NCI-H2196 (cell line): ENCODE data around the gene NOMO2.
"Not testable (repeated sequence)": the region's sequence is repeated elsewhere in the genome, so short reads cannot be mapped to it uniquely, and the experiment has no call there.

Experiments
- DNase-seq: peaks from one replicate; lab custom pipeline; 2025; ENCODE audit not compliant: unreplicated experiment; lab: John Stamatoyannopoulos, UW

The NOMO2 gene

GRCh38 chr16:18575298-18575917 is 13.5 kb upstream of the NOMO2 start:
- DNase-seq = not testable (repeated sequence)

DNA sequence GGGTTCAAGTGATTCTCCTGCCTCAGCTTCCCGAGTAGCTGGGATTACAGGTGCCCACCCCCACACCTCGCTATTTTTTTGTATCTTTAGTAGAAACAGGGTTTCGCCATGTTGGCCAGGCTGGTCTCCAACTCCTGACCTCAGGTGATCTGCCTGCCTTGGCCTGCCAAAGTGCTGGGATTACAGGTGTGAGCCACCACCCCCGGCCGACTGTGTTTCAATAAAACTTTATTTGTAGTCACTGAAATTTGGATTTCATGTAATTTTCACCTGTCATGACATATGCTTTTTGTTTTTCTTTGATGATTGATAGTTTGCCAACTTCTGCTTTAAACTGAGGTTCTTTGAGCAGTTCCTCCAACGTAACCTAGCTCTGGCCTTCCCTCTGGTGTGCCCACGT is 12.0 kb upstream of the NOMO2 start:
- not testable (repeated sequence) for DNase-seq

- not testable (repeated sequence) for DNase-seq
Observed at GRCh38 chr16:18572973-18573372, 11.1 kb upstream of the NOMO2 start.

GRCh38 chr16:18571307-18571850 is 9.5 kb upstream of the NOMO2 start:
- not testable (repeated sequence) for DNase-seq

GRCh38 chr16:18570529-18571306 is 8.8 kb upstream of the NOMO2 start:
- DNase-seq = not testable (repeated sequence)

DNA sequence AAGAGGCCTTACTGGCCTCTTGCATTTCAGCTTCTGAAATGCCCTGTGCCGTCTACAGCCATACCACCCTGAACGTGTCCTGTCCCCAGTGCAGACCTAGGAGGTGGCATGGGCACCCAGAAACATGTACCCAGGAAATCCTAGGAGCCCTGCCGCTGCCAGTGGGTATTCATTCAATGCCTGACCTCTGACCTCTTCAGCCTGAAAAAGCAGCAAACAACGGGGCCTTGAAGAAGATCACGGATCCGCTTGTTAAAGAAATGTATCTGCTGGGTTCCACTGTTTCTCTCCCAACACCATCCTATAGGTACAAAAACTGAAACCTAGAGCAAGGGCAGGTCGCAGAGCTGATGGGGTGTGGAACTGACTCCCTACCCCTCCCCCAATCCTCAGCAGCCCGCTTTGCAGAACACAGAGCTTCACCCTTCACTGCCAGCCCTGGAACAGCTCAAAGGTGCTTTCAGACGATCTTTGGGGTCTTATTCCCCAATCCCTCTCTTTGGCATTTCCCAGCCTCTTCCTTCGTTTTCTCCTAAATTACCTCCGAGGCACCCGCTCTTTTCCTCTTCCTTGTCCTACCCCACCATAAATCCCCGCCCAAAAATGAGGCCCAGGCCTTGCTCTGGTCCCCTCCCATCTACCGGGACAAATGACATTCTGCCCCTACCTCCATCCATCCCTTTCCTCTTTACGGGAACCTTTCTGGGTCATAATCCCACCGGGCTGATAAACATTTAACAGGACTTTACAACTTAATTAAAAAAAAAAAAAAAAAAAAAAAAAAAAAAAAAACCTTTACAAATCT is 1.3 kb downstream of the NOMO2 start:
- DNase-seq = not testable (repeated sequence)

DNA sequence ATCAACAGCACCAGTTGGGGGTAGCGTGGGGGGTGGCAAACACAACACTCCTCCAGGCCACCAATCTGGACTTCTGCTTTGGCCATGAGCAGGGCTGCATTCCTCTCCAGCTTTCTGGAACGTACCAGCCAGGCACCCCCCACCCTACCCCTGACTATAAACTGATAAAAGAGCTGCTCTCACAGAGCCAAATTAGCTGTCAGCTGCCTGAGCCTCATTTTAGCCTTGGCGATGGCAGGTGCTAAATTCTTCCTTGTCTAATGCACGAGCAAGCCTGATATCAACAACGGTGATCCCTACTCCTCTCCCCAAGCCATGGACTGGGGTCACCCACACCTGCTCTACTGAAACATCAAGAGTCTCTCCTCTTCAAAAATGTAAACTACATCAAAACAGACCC is 8.2 kb downstream of the NOMO2 start:
- DNase-seq = not testable (repeated sequence)

- not testable (repeated sequence) for DNase-seq
Observed at GRCh38 chr16:18547382-18547781, 14.5 kb downstream of the NOMO2 start.

DNA sequence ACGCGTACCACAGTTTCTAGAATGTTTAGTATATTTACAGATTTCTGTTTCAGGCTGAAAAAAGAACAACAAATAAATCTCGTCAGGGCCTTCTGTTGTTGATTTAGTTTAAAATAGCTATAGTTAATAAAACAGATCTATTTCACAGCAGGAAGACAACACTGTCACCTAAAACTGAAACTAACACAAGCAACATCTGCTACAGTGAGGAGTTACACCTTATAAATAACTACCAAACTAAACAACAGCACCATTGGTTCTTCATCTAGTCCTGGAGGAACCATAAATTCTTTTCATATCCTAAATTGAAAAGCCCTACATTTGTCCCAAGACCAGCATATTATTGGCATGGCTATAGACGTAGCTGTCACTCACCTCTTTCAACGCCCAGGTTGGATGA is 15.0 kb downstream of the NOMO2 start:
- not testable (repeated sequence) for DNase-seq

- not testable (repeated sequence) for DNase-seq
Observed at GRCh38 chr16:18544232-18545081, 17.4 kb downstream of the NOMO2 start.

- DNase-seq = not testable (repeated sequence)
Observed at GRCh38 chr16:18541912-18542311, 20.0 kb downstream of the NOMO2 start.

DNA sequence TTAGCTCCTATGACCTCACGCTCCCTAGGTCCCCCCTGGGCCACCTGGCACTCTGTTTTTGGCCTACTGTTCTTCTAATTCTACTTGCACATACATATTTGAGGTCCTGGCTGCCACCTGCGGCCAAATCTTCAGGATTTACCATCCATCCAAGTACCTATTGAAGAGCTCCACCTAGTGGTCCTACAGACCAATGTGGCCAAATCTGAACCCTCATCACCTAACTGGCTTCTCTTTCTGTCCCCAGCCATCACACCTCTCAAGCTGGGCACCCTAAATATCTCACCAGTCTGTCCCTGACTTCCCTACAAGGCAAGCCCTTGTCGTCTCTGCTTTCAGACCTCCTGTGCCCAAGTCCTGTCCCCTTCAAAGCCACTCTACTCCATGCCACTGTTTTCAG is 24.9 kb downstream of the NOMO2 start:
- DNase-seq = not testable (repeated sequence)

DNA sequence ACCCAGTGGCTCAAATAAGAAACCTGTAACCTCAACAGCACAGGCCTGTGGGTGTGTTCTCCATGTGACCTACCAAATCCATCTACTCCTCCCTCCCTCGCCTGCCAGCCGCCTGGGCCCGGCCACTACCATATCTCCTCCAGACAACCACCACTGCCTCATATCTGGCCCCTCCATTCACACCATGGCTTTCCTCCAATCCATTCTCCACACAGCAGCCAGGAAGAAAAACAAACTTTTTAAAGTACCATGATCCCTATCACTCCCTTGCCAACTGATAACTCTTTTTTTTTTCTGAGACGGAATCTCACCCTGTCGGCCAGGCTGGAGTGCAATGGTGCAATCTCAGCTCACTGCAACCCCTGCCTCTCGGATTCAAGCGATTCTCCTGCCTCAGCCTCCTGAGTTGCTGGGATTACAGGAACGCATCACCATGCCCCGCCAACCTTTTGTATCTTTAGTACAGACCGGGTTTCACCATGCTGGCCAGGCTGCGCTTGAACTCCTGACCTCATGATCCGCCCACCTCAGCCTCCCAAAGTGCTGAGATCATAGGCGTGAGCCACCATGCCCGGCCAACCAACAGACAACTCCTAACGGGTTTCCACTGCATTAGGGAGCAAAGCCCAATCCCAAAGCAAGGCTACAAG is 26.3 kb downstream of the NOMO2 start:
- DNase-seq = not testable (repeated sequence)

DNA sequence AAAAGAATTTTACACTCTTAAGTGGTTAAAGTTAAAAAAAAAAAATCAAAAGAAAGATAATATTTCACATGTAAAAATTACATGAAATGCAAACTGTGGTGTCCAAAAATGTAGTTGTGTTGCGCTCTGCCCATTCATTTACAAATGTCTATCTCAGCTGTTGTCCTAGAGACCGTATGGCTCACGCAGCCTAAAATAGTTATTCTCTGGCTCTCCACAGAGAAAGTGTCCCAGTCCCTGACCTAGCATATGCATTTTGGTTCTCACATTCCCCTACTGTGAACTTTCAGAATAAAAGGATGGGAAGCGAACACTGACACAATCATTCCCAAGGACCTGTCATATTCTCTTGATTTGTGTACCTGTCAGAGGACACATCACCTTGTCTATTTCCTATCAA is 27.6 kb downstream of the NOMO2 start:
- not testable (repeated sequence) for DNase-seq

- DNase-seq = not testable (repeated sequence)
Observed at GRCh38 chr16:18531323-18531722, 30.6 kb downstream of the NOMO2 start.

- DNase-seq = not testable (repeated sequence)
Observed at GRCh38 chr16:18530329-18530728, 31.6 kb downstream of the NOMO2 start.

DNA sequence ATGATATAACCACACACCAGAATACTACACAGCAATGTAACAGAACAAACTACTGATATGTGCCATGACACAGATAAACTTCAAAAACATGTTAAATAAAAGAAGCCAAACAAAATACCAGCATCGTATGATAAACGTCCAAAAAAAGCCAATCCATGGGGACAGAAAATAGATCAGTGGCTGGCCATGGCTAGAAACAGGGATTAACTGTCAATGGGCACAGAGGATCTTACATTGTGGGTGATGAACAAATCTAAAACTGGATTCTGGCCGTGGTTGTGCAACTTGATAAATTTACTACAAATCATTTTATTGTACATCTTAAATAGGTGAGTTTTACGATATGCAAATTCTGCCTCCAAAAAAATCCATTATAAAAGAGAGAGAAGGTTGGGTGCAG is 35.4 kb downstream of the NOMO2 start:
- not testable (repeated sequence) for DNase-seq

- DNase-seq = not testable (repeated sequence)
Observed at GRCh38 chr16:18525882-18526482, 35.9 kb downstream of the NOMO2 start.

- DNase-seq = not testable (repeated sequence)
Observed at GRCh38 chr16:18522637-18523036, 39.3 kb downstream of the NOMO2 start.
